ENCODE data around the gene FOXO6. TPM values are rescaled to one million over a fixed set of nuclear protein-coding genes. Genes with fewer than 3 reads are reported as not detected.

FOXO6 gene
- total and polyA plus RNA-seq, 2 of the 13 experiments (the other 11 are each of a cell fraction or from before 2014, with no cell fraction given) = 0.13 TPM; not detected in 1

- Histone ChIP-seq H4K20me1 (ENCODE audit: insufficient read depth, low read length) (no peaks in the 10 kb centered on the region), H3K9me3 (ENCODE audit: low read length) (no peaks in the 10 kb centered on the region), H3K27ac (ENCODE audit: extremely low read length, insufficient read depth, low read length) (no peak overlapping the region), H3K4me3 (replicated peaks in 1 of 3; ENCODE audit: insufficient read depth in 1 of 3, low read depth in 2 of 3, low read length in 3 of 3) (no peak overlapping the region), H3K36me3 (replicated peaks in 1 of 2; ENCODE audit: control insufficient read depth in 1 of 2, insufficient read depth in 2 of 2, low read length in 2 of 2) (no peaks in the 10 kb centered on the region), H3K9ac (ENCODE audit: insufficient read depth, low read depth, low read length) (no peak overlapping the region), H3K4me1 (ENCODE audit: insufficient read depth, low read length) (peaks cover 13% of the 10 kb centered on the region), H2AFZ (ENCODE audit: low read length) (no peak overlapping the region), H3K27me3 (ENCODE audit: control insufficient read depth in 1 of 2, insufficient read depth in 2 of 2, low read length in 2 of 2) (peaks cover 0 to 6% of the 10 kb centered on the region in 2 experiments; a peak in 2 of 5 replicates), H3K4me2 (ENCODE audit: low read depth, low read length) (no peak overlapping the region), H3K79me2 (ENCODE audit: insufficient read depth, low read length) (no peaks in the 10 kb centered on the region)
- no TSS peak for BruUV-seq (replicated peaks)
- POLR2A ChIA-PET = no interaction called here
- CTCF ChIA-PET (ENCODE audit: low intra/inter-chr PET ratio, low total read pairs) = no interaction called here
- ATAC-seq = no peak
- in situ Hi-C loops (cut with HindIII; ENCODE audit: extremely low pct_ligation_motif_present, low pct_unique_long_range_greater_than_20kb) (no loop called here), intact Hi-C loops (cut with micrococcal nuclease; ENCODE audit: unreplicated experiment) (no loop called here)
- 19% methylated on average over 2 of the region's 3 CpGs for WGBS (ENCODE audit: low lambda C conversion rate)
- no peak for FAIRE-seq
- no peak for DNase-seq (ENCODE audit: low spot score)
- no peak for TF ChIP-seq RFX1 (IDR thresholded peaks at IDR 0.05)
- TF ChIP-seq ZNF10 (CRISPR knock-in tag; IDR thresholded peaks at IDR 0.05; ENCODE audit: borderline replicate concordance, low read depth) = no peak
These were observed 53.1 kb downstream of the FOXO6 start for GRCh38 chr1:41414296-41414695.

DNA sequence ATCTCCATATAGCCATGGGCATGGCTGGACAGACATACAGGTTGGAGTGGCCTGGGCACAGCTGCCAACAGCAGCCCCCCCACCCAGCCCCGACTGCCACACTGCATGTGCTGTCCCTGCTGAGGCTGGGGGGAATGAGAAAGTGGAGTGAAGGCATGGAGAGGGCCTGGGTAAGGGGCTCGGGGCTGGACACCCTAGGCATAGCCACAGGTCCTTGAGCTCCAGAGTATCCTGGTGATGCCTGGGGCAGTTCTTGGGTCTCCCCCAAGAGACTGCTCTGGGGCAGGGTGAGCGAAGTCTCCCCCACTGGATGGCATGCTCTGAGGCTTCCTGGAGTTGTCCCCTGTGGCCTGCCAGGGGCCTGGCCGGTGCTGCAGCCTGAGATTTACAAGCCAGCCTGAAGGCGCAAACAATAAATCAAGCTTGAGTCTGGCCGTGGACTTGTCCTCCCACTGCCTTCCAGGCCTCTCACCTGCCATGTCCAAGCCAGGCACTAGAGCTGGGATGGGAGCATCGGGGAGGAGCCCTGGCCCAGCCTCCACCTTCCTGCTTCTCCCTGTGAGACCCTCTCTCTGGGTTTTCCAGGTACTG lies 53.6 kb downstream of the FOXO6 start:
- Histone ChIP-seq H3K9me3 (ENCODE audit: low read length) (no peaks in the 10 kb centered on the region), H3K4me2 (ENCODE audit: low read depth, low read length) (no peak overlapping the region), H3K27me3 (ENCODE audit: control insufficient read depth in 1 of 2, insufficient read depth in 2 of 2, low read length in 2 of 2) (0 out of 5 replicates have a peak, but pooled peaks cover 0 to 1% of the 10 kb centered on the region in 2 experiments), H4K20me1 (ENCODE audit: insufficient read depth, low read length) (no peaks in the 10 kb centered on the region), H3K4me3 (replicated peaks in 1 of 3; ENCODE audit: insufficient read depth in 1 of 3, low read depth in 2 of 3, low read length in 3 of 3) (no peak overlapping the region), H3K9ac (ENCODE audit: insufficient read depth, low read depth, low read length) (no peak overlapping the region), H2AFZ (ENCODE audit: low read length) (no peak overlapping the region), H3K79me2 (ENCODE audit: insufficient read depth, low read length) (no peaks in the 10 kb centered on the region), H3K36me3 (replicated peaks in 1 of 2; ENCODE audit: control insufficient read depth in 1 of 2, insufficient read depth in 2 of 2, low read length in 2 of 2) (no peaks in the 10 kb centered on the region), H3K27ac (ENCODE audit: extremely low read length, insufficient read depth, low read length) (no peak overlapping the region), H3K4me1 (ENCODE audit: insufficient read depth, low read length) (peaks cover 13% of the 10 kb centered on the region)
- ATAC-seq (no peak), DNase-seq (ENCODE audit: low spot score) (no peak), FAIRE-seq (no peak)
- no TSS peak for BruUV-seq (replicated peaks)
- intact Hi-C loops (cut with micrococcal nuclease; ENCODE audit: unreplicated experiment) = loop anchor here (5.0 kb wide), 2 partner anchors 53 to 133 kb away; partner anchors contain the start of gene FOXO6
- no CpG with 5 or more reads among the region's 7 CpGs for WGBS (ENCODE audit: low lambda C conversion rate)
- in situ Hi-C loops (cut with HindIII; ENCODE audit: extremely low pct_ligation_motif_present, low pct_unique_long_range_greater_than_20kb) = no loop called here
- CTCF ChIA-PET (ENCODE audit: low intra/inter-chr PET ratio, low total read pairs) = no interaction called here
- POLR2A ChIA-PET = interaction anchor here (1.5 kb wide), 1 partner anchor 53 kb away, joined by 3 read pairs; the partner anchor contains the start of gene FOXO6
- TF ChIP-seq ZNF446 (CRISPR knock-in tag; IDR thresholded peaks at IDR 0.05) = no peak
- no peak for TF ChIP-seq HES4 (CRISPR knock-in tag; IDR thresholded peaks at IDR 0.05; ENCODE audit: borderline replicate concordance)
- TF ChIP-seq ZNF576 (CRISPR knock-in tag; IDR thresholded peaks at IDR 0.05) = no peak
- TF ChIP-seq GPN1 (CRISPR knock-in tag; IDR thresholded peaks at IDR 0.05; ENCODE audit: borderline replicate concordance) = no peak
- TF ChIP-seq ZNF737 (CRISPR knock-in tag; IDR thresholded peaks at IDR 0.05; ENCODE audit: borderline replicate concordance) = no peak
- TF ChIP-seq KDM5B (CRISPR knock-in tag; IDR thresholded peaks at IDR 0.05; ENCODE audit: borderline replicate concordance) = no peak
- TF ChIP-seq MAZ (IDR thresholded peaks at IDR 0.05; ENCODE audit: borderline replicate concordance, low read depth, low read length) = no peak
- TF ChIP-seq MAZ (CRISPR knock-in tag; IDR thresholded peaks at IDR 0.05; ENCODE audit: low read depth) = no peak
- no peak for TF ChIP-seq ZNF777 (CRISPR knock-in tag; IDR thresholded peaks at IDR 0.05)
- TF ChIP-seq EED (CRISPR knock-in tag; IDR thresholded peaks at IDR 0.05) = no peak
- no peak for TF ChIP-seq ZNF691 (CRISPR knock-in tag; IDR thresholded peaks at IDR 0.05; ENCODE audit: borderline replicate concordance, low read depth)
- TF ChIP-seq PLSCR1 (CRISPR knock-in tag; IDR thresholded peaks at IDR 0.05; ENCODE audit: borderline replicate concordance) = no peak
- TF ChIP-seq FLYWCH1 (CRISPR knock-in tag; IDR thresholded peaks at IDR 0.05) = no peak
- TF ChIP-seq, protein P1, sequence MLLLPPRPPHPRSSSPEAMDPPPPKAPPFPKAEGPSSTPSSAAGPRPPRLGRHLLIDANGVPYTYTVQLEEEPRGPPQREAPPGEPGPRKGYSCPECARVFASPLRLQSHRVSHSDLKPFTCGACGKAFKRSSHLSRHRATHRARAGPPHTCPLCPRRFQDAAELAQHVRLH (CRISPR knock-in tag; IDR thresholded peaks at IDR 0.05; ENCODE audit: borderline replicate concordance, low read depth) = no peak

Data from HepG2 (cell line).